Esophagus (tissue), 2 donors: Measurements from ENCODE around the gene ZDBF2. TPM values are rescaled to one million over a fixed set of nuclear protein-coding genes. Genes with fewer than 3 reads are reported as not detected.
"Not testable (repeated sequence)": the region's sequence is repeated elsewhere in the genome, so short reads cannot be mapped to it uniquely, and the experiment has no call there.

Source experiments
- H3K27ac ChIP-seq, 2 donors: one replicate each; pipeline ENCODE4 v1.5.1; 2013; ENCODE audit warnings: low read depth in 2 of 2, mild to moderate bottlenecking in 2 of 2, inconsistent platforms in 1 of 2, low read length in 1 of 2, moderate library complexity in 1 of 2
- H3K27me3 ChIP-seq, 2 donors: one replicate each; pipeline ENCODE4 v1.6.1; 2013; ENCODE audit warnings: low read length in 2 of 2, control low read depth in 1 of 2, mild to moderate bottlenecking in 1 of 2; ENCODE audit not compliant: insufficient read depth in 2 of 2, control insufficient read depth in 1 of 2
- H3K36me3 ChIP-seq, 2 donors: one replicate each; pipeline ENCODE4 v1.6.1; 2013; ENCODE audit warnings: low read length in 1 of 2; ENCODE audit not compliant: control insufficient read depth in 2 of 2, insufficient read depth in 2 of 2
- H3K4me1 ChIP-seq, 2 donors: one replicate each; pipeline ENCODE4 v1.6.1; 2013; ENCODE audit warnings: low read length in 1 of 2; ENCODE audit not compliant: control insufficient read depth in 2 of 2, insufficient read depth in 2 of 2
- H3K4me3 ChIP-seq, 2 donors: one replicate each; pipeline ENCODE4 v1.5.1; 2013; ENCODE audit warnings: low read length in 2 of 2, mild to moderate bottlenecking in 2 of 2, low read depth in 1 of 2, moderate library complexity in 1 of 2
- H3K9me3 ChIP-seq, 2 donors: one replicate each; pipeline ENCODE4 v1.6.1; 2013; ENCODE audit warnings: mild to moderate bottlenecking in 2 of 2, low read depth in 1 of 2, low read length in 1 of 2, moderate library complexity in 1 of 2; ENCODE audit not compliant: control insufficient read depth in 2 of 2, insufficient read depth in 1 of 2
- WGBS, 2 donors: extraction: QIAGEN DNeasy Blood & Tissue Kit; methylation state at CpG; one replicate each; pipeline ENCODE4 v1.1.7; 2013; 5-methylcytosine and 5-hydroxymethylcytosine counted together
- polyA plus RNA-seq, 2 donors: library from polyadenylated mRNA; stranded (reverse); fragments of 200-250 nt; gene quantifications; one replicate each; pipeline ENCODE4 v1.2.3, GENCODE V29; 2013
- donor health status: healthy with polysubstance abuse.
- donor health status: Bipolar disorder and iron deficiency.

ZDBF2 gene
- polyA plus RNA-seq, 2 donors: 0.61 to 0.88 TPM

GRCh38 chr2:206257861-206258260 lies 16.6 kb upstream of the ZDBF2 start:
- H3K27ac ChIP-seq: no peak overlapping the region
- H3K36me3 ChIP-seq: no peaks in the 10 kb centered on the region
- peaks cover under 1 to 3% of the 10 kb centered on the region in 2 donors for H3K27me3 ChIP-seq
- no peaks in the 10 kb centered on the region for H3K4me1 ChIP-seq
- H3K9me3 ChIP-seq: no peaks in the 10 kb centered on the region
- H3K4me3 ChIP-seq: no peak overlapping the region
- WGBS, 2 donors: 55% methylated on average over 7 of the region's 7 CpGs

- not testable (repeated sequence) for H3K9me3 ChIP-seq, H3K36me3 ChIP-seq, H3K27ac ChIP-seq, H3K4me3 ChIP-seq, H3K4me1 ChIP-seq, H3K27me3 ChIP-seq
- 57 to 59% methylated on average over 8 of the region's 8 CpGs for WGBS, 2 donors
These were observed 15.8 kb upstream of the ZDBF2 start for GRCh38 chr2:206258615-206259014.

GRCh38 chr2:206259376-206260187 lies 14.9 kb upstream of the ZDBF2 start:
- Histone ChIP-seq H3K36me3 (no peaks in the 10 kb centered on the region), H3K27ac (no peak overlapping the region), H3K27me3 (peaks cover 0 to 2% of the 10 kb centered on the region in 2 donors), H3K4me1 (no peaks in the 10 kb centered on the region), H3K4me3 (no peak overlapping the region), H3K9me3 (no peaks in the 10 kb centered on the region)
- 40 to 42% methylated on average over 10 of the region's 10 CpGs for WGBS, 2 donors

GRCh38 chr2:206260188-206261012 lies 14.1 kb upstream of the ZDBF2 start:
- no peak overlapping the region for H3K4me3 ChIP-seq
- peaks cover 0 to 2% of the 10 kb centered on the region in 2 donors for H3K27me3 ChIP-seq
- H3K27ac ChIP-seq: no peak overlapping the region
- H3K9me3 ChIP-seq: no peaks in the 10 kb centered on the region
- no peaks in the 10 kb centered on the region for H3K36me3 ChIP-seq
- H3K4me1 ChIP-seq: no peaks in the 10 kb centered on the region
- WGBS, 2 donors: 28 to 31% methylated on average over 7 of the region's 7 CpGs

- WGBS, 2 donors: 48 to 52% methylated on average over 21 of the region's 21 CpGs
- Histone ChIP-seq H3K27me3 (peaks cover 0 to 5% of the 10 kb centered on the region in 2 donors), H3K4me1 (no peaks in the 10 kb centered on the region)
These were observed 10.4 kb upstream of the ZDBF2 start for GRCh38 chr2:206263959-206264603.

GRCh38 chr2:206266130-206267125 lies 8.0 kb upstream of the ZDBF2 start:
- 46 to 49% methylated on average over 10 of the region's 10 CpGs for WGBS, 2 donors
- no peaks in the 10 kb centered on the region for H3K4me1 ChIP-seq
- no peaks in the 10 kb centered on the region for H3K36me3 ChIP-seq
- H3K9me3 ChIP-seq: no peaks in the 10 kb centered on the region
- no peak overlapping the region for H3K4me3 ChIP-seq
- peaks cover 0 to 5% of the 10 kb centered on the region in 2 donors for H3K27me3 ChIP-seq
- H3K27ac ChIP-seq: no peak overlapping the region

More at GRCh38 chr2:206263959-206264603, 10.4 kb upstream of the ZDBF2 start:
- H3K9me3 ChIP-seq: no peaks in the 10 kb centered on the region
- H3K27ac ChIP-seq: no peak overlapping the region
- H3K4me3 ChIP-seq: no peak overlapping the region
- no peaks in the 10 kb centered on the region for H3K36me3 ChIP-seq

GRCh38 chr2:206267567-206267966 lies 6.9 kb upstream of the ZDBF2 start:
- no peaks in the 10 kb centered on the region for H3K4me1 ChIP-seq
- WGBS, 2 donors: 47 to 49% methylated on average over 5 of the region's 5 CpGs
- H3K27me3 ChIP-seq: peaks cover 0 to 8% of the 10 kb centered on the region in 2 donors
- no peaks in the 10 kb centered on the region for H3K36me3 ChIP-seq
- no peak overlapping the region for H3K27ac ChIP-seq
- H3K4me3 ChIP-seq: no peak overlapping the region
- H3K9me3 ChIP-seq: no peaks in the 10 kb centered on the region

GRCh38 chr2:206271065-206271464 lies 3.4 kb upstream of the ZDBF2 start:
- H3K9me3 ChIP-seq: no peaks in the 10 kb centered on the region
- H3K36me3 ChIP-seq: no peaks in the 10 kb centered on the region
- WGBS, 2 donors: 33 to 40% methylated on average over 1 of the region's 1 CpG
- peaks cover 0 to 3% of the 10 kb centered on the region in 2 donors for H3K4me1 ChIP-seq
- no peak overlapping the region for H3K4me3 ChIP-seq
- no peak overlapping the region for H3K27ac ChIP-seq
- H3K27me3 ChIP-seq: peaks cover 0 to 6% of the 10 kb centered on the region in 2 donors
